Kidney capillary endothelial cell (primary cell): ENCODE results near the gene TMPRSS11F.

Experiments
- DNase-seq: peaks from one replicate; pipeline ENCODE4 v3.0.0-alpha.2; 2018; ENCODE audit warnings: low spot score

The TMPRSS11F gene

DNA sequence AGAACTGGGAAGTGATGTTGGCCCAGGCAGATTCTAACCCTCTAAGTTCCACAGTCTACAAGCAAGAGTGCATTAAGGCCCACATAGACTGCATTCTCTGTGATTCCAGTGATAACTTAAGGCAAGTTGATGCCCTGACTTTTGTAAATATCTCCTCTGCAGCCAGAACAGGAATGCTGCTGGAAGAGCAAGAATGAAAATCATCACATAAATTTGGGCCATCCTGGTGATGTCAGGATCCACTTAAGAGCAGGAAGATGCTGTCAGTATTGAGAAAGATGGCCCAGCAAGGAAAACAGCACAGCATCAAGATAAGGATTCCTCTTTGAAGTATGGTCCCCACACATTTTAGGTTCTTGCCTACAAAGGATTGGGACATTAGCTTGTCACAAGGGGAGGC lies 52.4 kb downstream of the TMPRSS11F start:
- DNase-seq = no peak

DNA sequence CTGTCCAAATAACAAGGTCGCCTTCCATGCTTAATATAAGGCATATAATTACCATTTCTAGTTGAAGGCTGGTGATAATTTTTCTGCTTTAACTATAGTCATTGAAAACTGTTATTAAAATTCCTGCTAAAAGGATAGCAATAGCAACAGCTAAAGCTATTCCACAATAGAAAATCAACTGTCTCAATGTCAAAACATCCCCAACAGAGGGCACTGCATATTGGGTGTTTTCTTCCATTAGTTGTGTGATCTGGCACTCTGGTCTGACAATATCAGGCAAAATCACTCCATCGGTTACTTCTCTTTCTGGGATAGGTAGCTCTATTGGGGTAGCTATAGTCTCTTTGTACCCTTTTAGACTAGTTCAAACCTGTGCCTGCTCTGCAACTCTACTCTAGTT lies 53.5 kb downstream of the TMPRSS11F start:
- no peak for DNase-seq

DNA sequence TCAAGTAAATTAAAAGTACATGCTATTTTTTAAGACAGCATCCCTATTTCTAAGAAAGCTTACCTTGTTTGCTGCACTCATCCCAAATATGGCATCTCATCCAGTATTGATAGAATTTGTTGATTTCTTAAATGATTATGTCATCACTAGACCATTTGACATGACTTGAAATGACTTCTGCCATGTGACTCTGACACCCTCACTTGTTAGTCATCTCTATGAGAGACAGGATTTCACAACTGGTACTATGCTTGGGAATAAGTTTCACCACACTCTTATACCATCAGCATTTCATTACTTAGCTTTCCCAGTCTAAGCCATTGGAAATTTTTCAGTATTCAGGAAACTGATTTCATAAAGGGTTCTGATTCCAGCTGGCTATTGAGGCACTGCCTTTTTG lies 55.3 kb downstream of the TMPRSS11F start:
- DNase-seq = no peak

DNA sequence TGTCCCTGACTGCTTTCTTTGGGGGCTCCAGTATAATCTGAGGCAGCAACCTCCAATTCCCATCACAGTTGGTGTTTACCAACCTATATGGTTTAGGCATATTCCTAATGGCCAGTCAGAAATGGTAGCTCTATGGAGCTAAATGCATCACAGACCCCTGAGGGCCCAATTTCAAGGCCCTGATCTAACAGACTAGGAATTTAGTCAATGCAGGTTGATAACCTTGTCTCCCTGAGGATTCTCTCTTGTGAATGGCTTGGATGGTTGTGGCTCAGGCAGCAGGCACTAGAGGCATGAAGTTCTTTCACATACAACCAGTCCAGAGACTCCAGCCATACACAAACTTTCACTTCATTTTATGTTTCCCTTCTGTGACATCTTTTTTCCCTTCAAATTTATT lies 59.4 kb downstream of the TMPRSS11F start:
- no peak for DNase-seq

DNA sequence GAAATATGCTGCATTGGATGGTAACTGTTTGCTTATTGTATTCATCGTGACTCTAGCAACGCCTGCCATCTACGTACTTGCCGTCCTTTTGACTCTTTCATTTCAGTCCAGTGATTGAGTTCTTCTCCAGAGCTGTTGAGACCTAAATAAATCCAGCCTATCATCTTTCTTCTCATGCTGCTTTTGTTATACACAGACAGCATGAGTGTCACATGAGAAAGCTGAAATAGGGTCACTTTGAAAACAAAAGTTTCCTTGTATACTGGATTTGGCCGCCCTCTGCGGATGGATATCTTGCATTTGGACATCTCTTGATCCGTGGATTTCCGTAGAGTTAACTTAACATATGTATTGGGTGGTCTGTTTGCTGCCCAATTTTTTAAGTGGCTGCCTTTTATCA lies 67.2 kb downstream of the TMPRSS11F start:
- DNase-seq = no peak

DNA sequence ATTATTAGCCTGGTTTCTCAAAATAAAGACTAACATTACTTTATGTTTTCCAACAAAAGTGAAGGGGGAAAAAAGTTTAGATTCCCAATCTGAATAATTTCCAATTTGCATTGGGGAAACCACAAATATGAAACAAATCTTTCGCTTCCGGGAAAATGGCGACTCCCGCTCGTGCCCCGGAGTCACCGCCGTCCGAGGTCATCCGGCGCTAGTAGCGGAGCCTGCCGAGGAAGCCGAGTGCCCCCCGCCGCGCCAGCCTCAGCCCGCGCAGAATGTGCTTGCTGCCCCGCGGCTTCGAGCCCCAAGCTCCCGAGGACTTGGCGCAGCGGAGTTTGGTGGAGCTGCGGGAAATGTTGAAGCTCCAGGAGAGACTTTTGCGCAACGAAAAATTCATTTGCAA lies 91.4 kb downstream of the TMPRSS11F start:
- no peak for DNase-seq

DNA sequence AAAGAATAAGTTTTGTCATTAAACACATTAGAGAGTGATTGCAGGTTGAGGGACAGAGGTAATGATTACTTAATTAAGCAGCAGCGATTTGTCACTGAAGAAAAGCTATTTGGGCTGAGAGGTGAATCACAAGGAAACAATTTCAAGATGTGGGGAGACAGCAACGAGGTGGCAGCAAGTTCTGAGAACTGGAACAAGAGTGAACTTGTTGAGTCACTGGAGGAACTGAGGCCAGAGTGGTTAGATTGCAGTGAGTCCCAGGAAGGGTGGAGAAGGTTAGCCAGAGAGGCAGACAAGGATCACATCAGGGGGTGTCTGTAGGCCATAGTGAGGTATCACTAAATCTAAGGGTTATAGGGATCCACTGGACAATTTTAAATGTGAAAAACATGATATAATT lies 108.5 kb downstream of the TMPRSS11F start:
- DNase-seq = no peak

DNA sequence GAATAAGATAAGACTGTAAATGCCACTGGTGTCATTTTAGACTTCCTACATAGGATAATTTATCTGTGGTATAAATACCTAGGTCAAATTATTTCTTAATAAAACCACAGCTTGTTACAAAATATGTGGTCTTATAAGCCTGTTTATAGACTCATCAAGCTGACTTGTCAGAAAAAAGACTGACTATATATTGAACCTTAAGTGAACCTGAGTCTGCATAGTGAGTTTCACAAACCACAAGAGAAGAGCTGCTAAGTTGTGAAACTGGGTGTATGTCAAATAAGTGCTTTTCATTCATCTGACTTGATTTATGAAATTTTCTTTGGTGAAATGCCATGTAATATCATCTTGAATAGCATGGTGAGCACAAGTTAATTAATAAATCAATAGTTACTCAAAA lies 118.0 kb downstream of the TMPRSS11F start:
- no peak for DNase-seq
